Measurements from ENCODE around the gene TTC9B.

Gene TTC9B

DNA sequence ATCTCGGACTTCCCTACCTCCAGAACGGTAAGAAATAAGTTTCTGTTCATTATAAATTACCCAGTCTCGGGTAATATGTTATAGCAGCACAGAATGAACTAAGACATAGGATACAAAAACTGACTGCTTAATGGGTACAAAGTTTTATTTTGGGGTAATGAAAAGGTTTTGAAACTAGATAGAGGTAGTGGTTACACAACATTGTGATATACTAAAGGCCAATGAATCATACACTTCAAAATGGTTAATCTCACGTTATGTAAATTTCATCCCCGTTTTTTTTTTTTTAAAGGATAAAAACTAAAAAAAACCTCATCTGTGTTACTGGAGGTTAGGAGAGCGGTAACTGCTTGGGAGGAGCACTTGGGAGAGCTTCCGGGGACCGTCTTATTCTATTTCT is 43.4 kb upstream of the TTC9B start:
- Histone ChIP-seq H3K9ac (ENCODE audit: low read length in 2 of 2) (no peak overlapping the region), H3K9me3 (ENCODE audit: control insufficient read depth in 2 of 2, low read length in 2 of 2) (no peaks in the 10 kb centered on the region), H3K27ac (ENCODE audit: low read length) (no peak overlapping the region), H3K36me3 (ENCODE audit: control insufficient read depth in 2 of 2, insufficient read depth in 2 of 2, low read length in 2 of 2) (peaks cover 12 to 27% of the 10 kb centered on the region in 2 donors), H3K4me1 (ENCODE audit: control insufficient read depth, insufficient read depth, low read length) (peaks cover 12% of the 10 kb centered on the region), H3K4me3 (ENCODE audit: low read length in 2 of 2) (no peak overlapping the region), H3K27me3 (ENCODE audit: control insufficient read depth in 1 of 2, insufficient read depth in 2 of 2, low read length in 2 of 2) (no peaks in the 10 kb centered on the region)

DNA sequence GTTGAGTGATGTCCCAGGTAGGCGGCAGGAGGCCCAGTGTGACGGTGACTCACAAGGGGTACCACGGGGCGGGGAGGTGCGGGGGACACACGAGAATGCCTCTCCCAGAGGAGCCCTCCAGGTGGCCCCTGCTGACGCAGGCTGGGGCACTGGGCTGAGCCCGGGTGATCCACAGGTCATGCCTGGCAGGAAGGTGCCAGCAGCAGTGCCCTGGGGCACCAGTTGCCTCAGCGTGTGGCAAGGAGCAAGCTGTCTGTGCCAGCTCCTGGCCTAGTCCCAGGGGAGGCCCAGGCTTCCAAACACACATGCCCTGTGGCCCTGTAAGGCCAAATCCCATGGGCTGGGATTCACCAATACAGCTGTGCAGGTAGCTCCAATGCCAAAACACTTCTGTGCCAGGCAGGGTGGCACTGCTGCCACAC is 38.9 kb upstream of the TTC9B start:
- no peak overlapping the region for H3K4me3 ChIP-seq (ENCODE audit: low read length in 2 of 2)
- no peak overlapping the region for H3K9ac ChIP-seq (ENCODE audit: low read length in 2 of 2)
- no peak overlapping the region for H3K27ac ChIP-seq (ENCODE audit: low read length)
- H3K36me3 ChIP-seq (ENCODE audit: control insufficient read depth in 2 of 2, insufficient read depth in 2 of 2, low read length in 2 of 2): peaks cover 16 to 36% of the 10 kb centered on the region in 2 donors
- no peaks in the 10 kb centered on the region for H3K27me3 ChIP-seq (ENCODE audit: control insufficient read depth in 1 of 2, insufficient read depth in 2 of 2, low read length in 2 of 2)
- H3K9me3 ChIP-seq (ENCODE audit: control insufficient read depth in 2 of 2, low read length in 2 of 2): no peaks in the 10 kb centered on the region
- peaks cover 3% of the 10 kb centered on the region for H3K4me1 ChIP-seq (ENCODE audit: control insufficient read depth, insufficient read depth, low read length)

DNA sequence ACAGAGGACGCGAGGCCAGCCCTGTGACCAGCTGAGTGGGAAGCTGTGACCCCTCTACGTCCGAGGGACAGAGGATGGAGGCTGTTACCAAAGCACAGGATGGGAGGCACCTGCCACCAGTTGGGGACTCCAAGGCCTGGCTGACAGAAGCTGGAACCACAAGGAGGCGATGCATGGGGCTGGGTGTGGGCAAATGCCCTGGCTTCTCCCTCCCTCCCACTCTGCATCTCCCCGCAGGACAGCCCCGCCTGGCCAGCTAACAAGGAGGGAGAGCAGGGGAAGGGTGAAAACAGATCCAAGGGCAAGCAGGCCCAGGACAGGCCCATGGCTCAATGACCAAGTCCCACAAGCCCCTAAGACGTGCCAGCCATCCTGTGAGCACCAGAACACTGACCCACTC is 38.3 kb upstream of the TTC9B start:
- peaks cover 16 to 34% of the 10 kb centered on the region in 2 donors for H3K36me3 ChIP-seq (ENCODE audit: control insufficient read depth in 2 of 2, insufficient read depth in 2 of 2, low read length in 2 of 2)
- no peaks in the 10 kb centered on the region for H3K27me3 ChIP-seq (ENCODE audit: control insufficient read depth in 1 of 2, insufficient read depth in 2 of 2, low read length in 2 of 2)
- no peak overlapping the region for H3K27ac ChIP-seq (ENCODE audit: low read length)
- peaks cover 3% of the 10 kb centered on the region for H3K4me1 ChIP-seq (ENCODE audit: control insufficient read depth, insufficient read depth, low read length)
- no peak overlapping the region for H3K4me3 ChIP-seq (ENCODE audit: low read length in 2 of 2)
- no peaks in the 10 kb centered on the region for H3K9me3 ChIP-seq (ENCODE audit: control insufficient read depth in 2 of 2, low read length in 2 of 2)
- no peak overlapping the region for H3K9ac ChIP-seq (ENCODE audit: low read length in 2 of 2)

DNA sequence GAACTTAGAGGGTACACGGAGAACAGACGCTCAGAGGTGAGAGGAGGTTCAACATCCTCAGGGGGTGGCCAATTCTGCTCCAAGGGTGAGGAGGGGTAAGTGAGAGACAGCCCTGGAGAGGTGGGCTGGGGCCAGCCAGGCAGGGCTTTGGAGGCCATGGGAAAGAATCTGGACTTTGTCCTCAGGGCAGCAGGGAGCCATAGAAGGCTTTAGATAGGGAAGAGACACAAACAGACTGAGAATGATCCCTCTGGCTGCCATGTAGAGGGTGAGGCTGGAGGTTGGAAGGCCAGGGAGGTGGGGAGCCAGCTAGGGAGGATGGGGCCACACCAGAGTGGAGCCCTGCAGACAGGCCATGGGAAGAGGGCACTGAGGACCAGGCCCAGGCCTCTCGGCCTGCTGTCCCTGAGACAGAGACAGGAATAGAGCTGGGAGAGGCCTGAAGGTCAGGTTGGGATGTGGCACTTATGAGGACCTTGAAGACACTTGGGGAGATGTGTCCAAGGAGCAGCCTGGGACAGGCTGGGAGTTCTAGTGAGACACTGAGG is 37.5 kb upstream of the TTC9B start:
- Histone ChIP-seq H3K36me3 (ENCODE audit: control insufficient read depth in 2 of 2, insufficient read depth in 2 of 2, low read length in 2 of 2) (peaks cover 16 to 34% of the 10 kb centered on the region in 2 donors), H3K4me3 (ENCODE audit: low read length in 2 of 2) (no peak overlapping the region), H3K27me3 (ENCODE audit: control insufficient read depth in 1 of 2, insufficient read depth in 2 of 2, low read length in 2 of 2) (no peaks in the 10 kb centered on the region), H3K27ac (ENCODE audit: low read length) (no peak overlapping the region), H3K4me1 (ENCODE audit: control insufficient read depth, insufficient read depth, low read length) (peaks cover 3% of the 10 kb centered on the region), H3K9me3 (ENCODE audit: control insufficient read depth in 2 of 2, low read length in 2 of 2) (no peaks in the 10 kb centered on the region), H3K9ac (ENCODE audit: low read length in 2 of 2) (no peak overlapping the region)

DNA sequence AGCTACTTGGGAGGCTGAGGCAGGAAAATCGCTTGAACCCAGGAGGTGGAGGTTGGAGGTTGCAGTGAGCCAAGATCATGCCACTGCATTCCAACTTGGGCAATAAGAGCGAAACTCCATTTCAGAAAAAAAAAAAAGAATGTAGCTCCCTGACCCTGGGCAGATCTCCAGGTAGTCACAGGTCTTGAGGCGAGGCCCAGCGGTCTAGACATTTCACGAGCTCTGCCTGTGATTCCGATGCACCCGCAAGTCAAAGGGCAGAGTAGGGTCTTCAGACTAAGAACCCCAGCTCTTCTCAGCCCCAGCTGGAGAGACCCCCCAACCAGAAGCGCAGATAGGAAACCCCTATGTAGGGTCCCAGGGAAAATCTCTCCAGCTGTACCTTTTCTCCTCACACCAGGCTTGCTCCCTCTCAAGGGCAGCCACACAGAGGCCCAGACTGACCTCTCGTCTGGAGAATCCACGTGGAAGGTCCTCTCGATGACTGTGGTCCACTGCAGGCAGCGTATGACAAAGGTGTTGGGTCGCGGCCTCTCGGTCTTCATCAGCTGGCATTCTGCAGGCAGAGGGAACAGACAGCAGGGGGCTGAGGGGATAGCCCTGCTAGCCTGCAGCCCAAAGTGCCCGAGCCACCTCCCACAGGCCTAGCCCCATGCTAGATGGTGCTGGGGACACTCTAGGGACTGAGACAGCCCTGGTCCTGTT is 36.7 kb upstream of the TTC9B start:
- Histone ChIP-seq H3K4me3 (ENCODE audit: low read length in 2 of 2) (no peak overlapping the region), H3K36me3 (ENCODE audit: control insufficient read depth in 2 of 2, insufficient read depth in 2 of 2, low read length in 2 of 2) (peaks cover 16 to 35% of the 10 kb centered on the region in 2 donors), H3K27ac (ENCODE audit: low read length) (no peak overlapping the region), H3K4me1 (ENCODE audit: control insufficient read depth, insufficient read depth, low read length) (peaks cover 3% of the 10 kb centered on the region), H3K9ac (ENCODE audit: low read length in 2 of 2) (no peak overlapping the region), H3K27me3 (ENCODE audit: control insufficient read depth in 1 of 2, insufficient read depth in 2 of 2, low read length in 2 of 2) (no peaks in the 10 kb centered on the region), H3K9me3 (ENCODE audit: control insufficient read depth in 2 of 2, low read length in 2 of 2) (no peaks in the 10 kb centered on the region)

DNA sequence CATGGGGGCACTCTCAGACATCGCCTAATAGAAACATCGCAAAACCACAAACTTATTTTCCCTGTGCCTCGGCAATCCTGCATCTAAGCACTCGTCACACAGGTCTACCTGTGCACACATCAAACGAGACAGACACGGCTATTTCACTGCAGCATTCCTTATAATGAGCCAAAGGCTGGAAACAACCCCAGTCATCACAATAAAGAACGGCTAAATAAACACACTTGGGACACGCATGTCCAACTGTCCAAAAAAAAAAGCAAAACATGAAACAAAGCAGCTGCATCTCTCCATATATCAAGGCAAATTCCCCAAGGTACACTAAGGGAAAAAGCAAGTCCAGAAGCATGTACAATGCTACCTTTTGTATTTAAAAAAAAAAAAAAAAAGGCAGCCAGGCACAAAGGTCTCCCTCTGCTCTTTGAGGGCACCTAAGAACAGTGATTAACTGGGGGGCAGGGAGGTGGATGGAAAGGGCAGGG is 35.5 kb upstream of the TTC9B start:
- H3K27ac ChIP-seq (ENCODE audit: low read length): no peak overlapping the region
- peaks cover 16 to 37% of the 10 kb centered on the region in 2 donors for H3K36me3 ChIP-seq (ENCODE audit: control insufficient read depth in 2 of 2, insufficient read depth in 2 of 2, low read length in 2 of 2)

DNA sequence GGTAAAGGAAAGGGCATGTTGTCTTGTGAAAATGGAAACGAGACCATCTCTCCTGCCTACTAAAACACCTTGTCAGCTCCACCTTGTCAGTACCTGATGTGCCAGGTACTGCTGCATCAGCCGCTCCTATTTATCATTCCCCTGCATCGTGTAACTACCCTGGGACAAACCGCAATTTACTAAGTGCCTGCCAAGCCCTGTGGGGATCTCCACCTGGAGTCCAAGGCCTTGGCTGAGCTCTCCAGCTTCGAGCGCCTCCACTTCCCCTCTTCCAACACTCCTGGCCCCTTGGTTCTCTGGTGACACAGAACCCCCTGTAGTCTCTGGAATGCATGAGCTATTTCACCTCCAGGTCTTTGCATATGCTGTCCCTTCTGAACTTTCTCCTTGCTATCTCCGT is 34.2 kb upstream of the TTC9B start:
- peaks cover 20 to 37% of the 10 kb centered on the region in 2 donors for H3K36me3 ChIP-seq (ENCODE audit: control insufficient read depth in 2 of 2, insufficient read depth in 2 of 2, low read length in 2 of 2)
- no peak overlapping the region for H3K9ac ChIP-seq (ENCODE audit: low read length in 2 of 2)
- H3K27me3 ChIP-seq (ENCODE audit: control insufficient read depth in 1 of 2, insufficient read depth in 2 of 2, low read length in 2 of 2): no peaks in the 10 kb centered on the region
- H3K4me1 ChIP-seq (ENCODE audit: control insufficient read depth, insufficient read depth, low read length): peaks cover 7% of the 10 kb centered on the region
- no peaks in the 10 kb centered on the region for H3K9me3 ChIP-seq (ENCODE audit: control insufficient read depth in 2 of 2, low read length in 2 of 2)
- no peak overlapping the region for H3K27ac ChIP-seq (ENCODE audit: low read length)
- H3K4me3 ChIP-seq (ENCODE audit: low read length in 2 of 2): no peak overlapping the region

More for the DNA sequence above, 35.5 kb upstream of the TTC9B start:
- Histone ChIP-seq H3K9me3 (ENCODE audit: control insufficient read depth in 2 of 2, low read length in 2 of 2) (no peaks in the 10 kb centered on the region), H3K4me3 (ENCODE audit: low read length in 2 of 2) (no peak overlapping the region), H3K9ac (ENCODE audit: low read length in 2 of 2) (no peak overlapping the region), H3K27me3 (ENCODE audit: control insufficient read depth in 1 of 2, insufficient read depth in 2 of 2, low read length in 2 of 2) (no peaks in the 10 kb centered on the region), H3K4me1 (ENCODE audit: control insufficient read depth, insufficient read depth, low read length) (peaks cover 3% of the 10 kb centered on the region)

DNA sequence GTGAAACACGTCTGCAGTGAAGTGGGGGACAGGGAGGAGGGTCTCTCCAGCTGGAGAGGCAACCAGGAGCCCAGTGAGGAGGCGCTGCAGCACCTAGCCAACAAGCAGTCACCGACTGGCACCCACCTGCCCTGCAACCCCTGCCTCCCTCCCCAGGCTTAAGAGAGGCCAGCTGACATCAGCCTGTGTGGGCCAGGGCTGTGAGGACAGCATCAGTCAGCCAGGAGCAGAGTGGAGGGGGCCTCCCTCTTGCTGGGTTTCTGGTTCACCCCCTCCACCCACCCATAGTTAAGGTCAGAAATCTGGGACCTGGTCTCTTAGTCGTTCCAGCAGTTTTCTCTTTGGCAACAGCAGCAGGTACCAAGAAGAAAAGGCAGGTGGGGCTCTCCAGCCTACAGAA is 33.8 kb upstream of the TTC9B start:
- no peaks in the 10 kb centered on the region for H3K27me3 ChIP-seq (ENCODE audit: control insufficient read depth in 1 of 2, insufficient read depth in 2 of 2, low read length in 2 of 2)
- H3K27ac ChIP-seq (ENCODE audit: low read length): no peak overlapping the region
- no peak overlapping the region for H3K4me3 ChIP-seq (ENCODE audit: low read length in 2 of 2)
- H3K36me3 ChIP-seq (ENCODE audit: control insufficient read depth in 2 of 2, insufficient read depth in 2 of 2, low read length in 2 of 2): peaks cover 20 to 39% of the 10 kb centered on the region in 2 donors
- H3K9me3 ChIP-seq (ENCODE audit: control insufficient read depth in 2 of 2, low read length in 2 of 2): no peaks in the 10 kb centered on the region
- H3K9ac ChIP-seq (ENCODE audit: low read length in 2 of 2): no peak overlapping the region
- peaks cover 5% of the 10 kb centered on the region for H3K4me1 ChIP-seq (ENCODE audit: control insufficient read depth, insufficient read depth, low read length)

DNA sequence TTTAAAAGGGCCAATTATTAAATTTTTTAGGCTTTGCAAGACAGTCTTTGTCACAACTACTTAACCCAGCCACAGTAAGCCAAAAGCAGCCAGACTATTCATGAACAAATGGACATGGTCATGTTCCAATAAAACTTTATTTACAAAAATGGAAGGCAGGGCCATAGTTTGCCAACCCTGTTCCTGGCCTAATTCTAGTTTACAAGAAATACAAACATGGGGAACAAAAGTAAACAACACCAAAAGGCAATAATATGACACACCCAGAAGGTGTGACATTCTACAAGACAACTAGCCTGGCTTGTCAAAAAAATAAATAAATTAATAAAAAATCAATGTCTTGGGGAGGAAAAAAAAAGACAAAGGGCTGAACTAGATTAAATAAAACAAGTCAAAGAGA is 33.1 kb upstream of the TTC9B start:
- Histone ChIP-seq H3K27ac (ENCODE audit: low read length) (no peak overlapping the region), H3K4me3 (ENCODE audit: low read length in 2 of 2) (no peak overlapping the region), H3K4me1 (ENCODE audit: control insufficient read depth, insufficient read depth, low read length) (peaks cover 5% of the 10 kb centered on the region), H3K36me3 (ENCODE audit: control insufficient read depth in 2 of 2, insufficient read depth in 2 of 2, low read length in 2 of 2) (peaks cover 18 to 33% of the 10 kb centered on the region in 2 donors), H3K9me3 (ENCODE audit: control insufficient read depth in 2 of 2, low read length in 2 of 2) (no peaks in the 10 kb centered on the region), H3K9ac (ENCODE audit: low read length in 2 of 2) (no peak overlapping the region), H3K27me3 (ENCODE audit: control insufficient read depth in 1 of 2, insufficient read depth in 2 of 2, low read length in 2 of 2) (no peaks in the 10 kb centered on the region)

DNA sequence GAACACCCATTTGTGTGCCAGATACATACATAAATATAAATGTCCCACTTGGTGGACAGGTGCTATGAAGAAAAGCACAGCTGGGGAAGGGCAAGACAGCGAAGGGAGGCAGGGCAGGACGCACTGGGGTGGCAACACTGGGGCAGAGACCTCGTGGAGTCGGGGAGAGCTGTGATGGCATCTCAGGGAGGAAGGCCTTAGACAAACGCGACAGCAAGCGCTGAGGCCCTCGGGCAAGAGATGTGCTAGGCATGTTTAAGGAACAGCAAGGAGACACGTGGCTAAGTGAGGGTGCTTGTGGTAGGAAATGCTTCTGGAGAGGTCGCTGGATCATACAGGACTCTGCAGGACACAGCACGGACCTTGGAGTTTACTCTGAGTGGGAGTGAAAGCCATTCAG is 31.6 kb upstream of the TTC9B start:
- no peak overlapping the region for H3K27ac ChIP-seq (ENCODE audit: low read length)
- H3K36me3 ChIP-seq (ENCODE audit: control insufficient read depth in 2 of 2, insufficient read depth in 2 of 2, low read length in 2 of 2): peaks cover 4 to 18% of the 10 kb centered on the region in 2 donors
- no peaks in the 10 kb centered on the region for H3K27me3 ChIP-seq (ENCODE audit: control insufficient read depth in 1 of 2, insufficient read depth in 2 of 2, low read length in 2 of 2)
- H3K9ac ChIP-seq (ENCODE audit: low read length in 2 of 2): no peak overlapping the region
- H3K9me3 ChIP-seq (ENCODE audit: control insufficient read depth in 2 of 2, low read length in 2 of 2): no peaks in the 10 kb centered on the region
- H3K4me1 ChIP-seq (ENCODE audit: control insufficient read depth, insufficient read depth, low read length): peaks cover 15% of the 10 kb centered on the region
- H3K4me3 ChIP-seq (ENCODE audit: low read length in 2 of 2): no peak overlapping the region

DNA sequence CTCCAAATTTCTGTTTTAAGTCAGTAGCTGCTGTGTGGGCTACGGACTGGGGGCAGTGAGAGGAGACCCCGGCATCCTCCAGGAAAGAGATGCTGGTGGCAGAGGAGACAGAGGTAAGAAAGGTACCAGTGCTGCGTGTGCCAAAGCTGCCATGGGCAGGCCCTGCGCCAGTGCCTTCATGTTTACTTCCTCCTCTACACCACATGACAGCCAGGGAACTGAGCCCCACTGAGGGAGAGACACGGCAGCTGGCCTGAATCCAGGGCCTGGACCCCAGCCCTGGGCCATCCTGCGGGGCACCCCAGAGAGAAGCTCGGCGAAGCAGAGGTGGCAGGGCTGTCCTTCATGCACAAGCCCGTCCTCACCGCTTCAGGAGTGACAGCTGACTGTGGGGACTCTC is 31.0 kb upstream of the TTC9B start:
- H3K27me3 ChIP-seq (ENCODE audit: control insufficient read depth in 1 of 2, insufficient read depth in 2 of 2, low read length in 2 of 2): no peaks in the 10 kb centered on the region
- H3K4me1 ChIP-seq (ENCODE audit: control insufficient read depth, insufficient read depth, low read length): peaks cover 17% of the 10 kb centered on the region
- H3K36me3 ChIP-seq (ENCODE audit: control insufficient read depth in 2 of 2, insufficient read depth in 2 of 2, low read length in 2 of 2): peaks cover 4 to 16% of the 10 kb centered on the region in 2 donors
- no peak overlapping the region for H3K9ac ChIP-seq (ENCODE audit: low read length in 2 of 2)
- H3K27ac ChIP-seq (ENCODE audit: low read length): no peak overlapping the region
- H3K9me3 ChIP-seq (ENCODE audit: control insufficient read depth in 2 of 2, low read length in 2 of 2): no peaks in the 10 kb centered on the region
- no peak overlapping the region for H3K4me3 ChIP-seq (ENCODE audit: low read length in 2 of 2)
